ENCODE data around the gene NAPB.

DNA sequence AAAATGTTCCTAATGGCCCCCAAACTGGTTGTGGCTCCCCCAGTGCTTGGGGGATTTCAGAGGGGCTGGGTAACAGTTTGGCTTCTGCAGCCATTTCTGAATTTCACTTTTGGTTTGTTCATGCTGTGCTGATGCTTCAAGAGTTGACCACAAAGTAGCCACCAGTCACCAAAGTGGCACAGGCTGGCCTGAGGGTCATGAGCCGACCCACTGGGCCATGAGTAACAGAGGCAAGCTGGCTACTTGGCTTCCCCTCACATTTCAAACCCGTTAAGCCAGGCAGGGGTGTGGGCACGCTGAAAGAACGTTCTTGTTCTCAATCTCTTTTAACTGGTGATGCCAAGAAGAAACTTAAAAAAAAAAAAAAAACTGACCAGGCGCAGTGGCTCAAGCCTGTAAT is 85.8 kb downstream of the NAPB start:
- no peak for TF ChIP-seq SREBF2 (IDR thresholded peaks at IDR 0.05)
- TF ChIP-seq, protein P1, sequence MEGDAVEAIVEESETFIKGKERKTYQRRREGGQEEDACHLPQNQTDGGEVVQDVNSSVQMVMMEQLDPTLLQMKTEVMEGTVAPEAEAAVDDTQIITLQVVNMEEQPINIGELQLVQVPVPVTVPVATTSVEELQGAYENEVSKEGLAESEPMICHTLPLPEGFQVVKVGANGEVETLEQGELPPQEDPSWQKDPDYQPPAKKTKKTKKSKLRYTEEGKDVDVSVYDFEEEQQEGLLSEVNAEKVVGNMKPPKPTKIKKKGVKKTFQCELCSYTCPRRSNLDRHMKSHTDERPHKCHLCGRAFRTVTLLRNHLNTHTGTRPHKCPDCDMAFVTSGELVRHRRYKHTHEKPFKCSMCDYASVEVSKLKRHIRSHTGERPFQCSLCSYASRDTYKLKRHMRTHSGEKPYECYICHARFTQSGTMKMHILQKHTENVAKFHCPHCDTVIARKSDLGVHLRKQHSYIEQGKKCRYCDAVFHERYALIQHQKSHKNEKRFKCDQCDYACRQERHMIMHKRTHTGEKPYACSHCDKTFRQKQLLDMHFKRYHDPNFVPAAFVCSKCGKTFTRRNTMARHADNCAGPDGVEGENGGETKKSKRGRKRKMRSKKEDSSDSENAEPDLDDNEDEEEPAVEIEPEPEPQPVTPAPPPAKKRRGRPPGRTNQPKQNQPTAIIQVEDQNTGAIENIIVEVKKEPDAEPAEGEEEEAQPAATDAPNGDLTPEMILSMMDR (IDR thresholded peaks at IDR 0.05), result no peak
- TF ChIP-seq POLR2A (IDR thresholded peaks at IDR 0.05; ENCODE audit: low read length), result no peak
- TF ChIP-seq, protein P2, sequence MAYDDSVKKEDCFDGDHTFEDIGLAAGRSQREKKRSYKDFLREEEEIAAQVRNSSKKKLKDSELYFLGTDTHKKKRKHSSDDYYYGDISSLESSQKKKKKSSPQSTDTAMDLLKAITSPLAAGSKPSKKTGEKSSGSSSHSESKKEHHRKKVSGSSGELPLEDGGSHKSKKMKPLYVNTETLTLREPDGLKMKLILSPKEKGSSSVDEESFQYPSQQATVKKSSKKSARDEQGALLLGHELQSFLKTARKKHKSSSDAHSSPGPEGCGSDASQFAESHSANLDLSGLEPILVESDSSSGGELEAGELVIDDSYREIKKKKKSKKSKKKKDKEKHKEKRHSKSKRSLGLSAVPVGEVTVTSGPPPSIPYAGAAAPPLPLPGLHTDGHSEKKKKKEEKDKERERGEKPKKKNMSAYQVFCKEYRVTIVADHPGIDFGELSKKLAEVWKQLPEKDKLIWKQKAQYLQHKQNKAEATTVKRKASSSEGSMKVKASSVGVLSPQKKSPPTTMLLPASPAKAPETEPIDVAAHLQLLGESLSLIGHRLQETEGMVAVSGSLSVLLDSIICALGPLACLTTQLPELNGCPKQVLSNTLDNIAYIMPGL (CRISPR knock-in tag; IDR thresholded peaks at IDR 0.05; ENCODE audit: borderline replicate concordance), result no peak
- TF ChIP-seq MAZ (IDR thresholded peaks at IDR 0.05; ENCODE audit: borderline replicate concordance, low read depth, low read length), result no peak
- TF ChIP-seq CBX2 (IDR thresholded peaks at IDR 0.05; ENCODE audit: borderline replicate concordance, low read depth), result no peak
- TF ChIP-seq RCOR1 (IDR thresholded peaks at IDR 0.05; ENCODE audit: low read depth, low read length), result no peak
- TF ChIP-seq SMC3 (IDR thresholded peaks at IDR 0.05), result no peak
- TF ChIP-seq EP300 (IDR thresholded peaks at IDR 0.05), result no peak
- no peak for TF ChIP-seq HOXB5 (CRISPR knock-in tag; IDR thresholded peaks at IDR 0.05)
- TF ChIP-seq POLR2AphosphoS2 (conservative IDR thresholded peaks at IDR 0.05; ENCODE audit: low read length), result no peak
- no peak for TF ChIP-seq ZNF302 (CRISPR knock-in tag; IDR thresholded peaks at IDR 0.05)
- no peak for TF ChIP-seq HDAC2 (IDR thresholded peaks at IDR 0.05)
- TF ChIP-seq, protein P3, sequence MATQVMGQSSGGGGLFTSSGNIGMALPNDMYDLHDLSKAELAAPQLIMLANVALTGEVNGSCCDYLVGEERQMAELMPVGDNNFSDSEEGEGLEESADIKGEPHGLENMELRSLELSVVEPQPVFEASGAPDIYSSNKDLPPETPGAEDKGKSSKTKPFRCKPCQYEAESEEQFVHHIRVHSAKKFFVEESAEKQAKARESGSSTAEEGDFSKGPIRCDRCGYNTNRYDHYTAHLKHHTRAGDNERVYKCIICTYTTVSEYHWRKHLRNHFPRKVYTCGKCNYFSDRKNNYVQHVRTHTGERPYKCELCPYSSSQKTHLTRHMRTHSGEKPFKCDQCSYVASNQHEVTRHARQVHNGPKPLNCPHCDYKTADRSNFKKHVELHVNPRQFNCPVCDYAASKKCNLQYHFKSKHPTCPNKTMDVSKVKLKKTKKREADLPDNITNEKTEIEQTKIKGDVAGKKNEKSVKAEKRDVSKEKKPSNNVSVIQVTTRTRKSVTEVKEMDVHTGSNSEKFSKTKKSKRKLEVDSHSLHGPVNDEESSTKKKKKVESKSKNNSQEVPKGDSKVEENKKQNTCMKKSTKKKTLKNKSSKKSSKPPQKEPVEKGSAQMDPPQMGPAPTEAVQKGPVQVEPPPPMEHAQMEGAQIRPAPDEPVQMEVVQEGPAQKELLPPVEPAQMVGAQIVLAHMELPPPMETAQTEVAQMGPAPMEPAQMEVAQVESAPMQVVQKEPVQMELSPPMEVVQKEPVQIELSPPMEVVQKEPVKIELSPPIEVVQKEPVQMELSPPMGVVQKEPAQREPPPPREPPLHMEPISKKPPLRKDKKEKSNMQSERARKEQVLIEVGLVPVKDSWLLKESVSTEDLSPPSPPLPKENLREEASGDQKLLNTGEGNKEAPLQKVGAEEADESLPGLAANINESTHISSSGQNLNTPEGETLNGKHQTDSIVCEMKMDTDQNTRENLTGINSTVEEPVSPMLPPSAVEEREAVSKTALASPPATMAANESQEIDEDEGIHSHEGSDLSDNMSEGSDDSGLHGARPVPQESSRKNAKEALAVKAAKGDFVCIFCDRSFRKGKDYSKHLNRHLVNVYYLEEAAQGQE (IDR thresholded peaks at IDR 0.05), result no peak

All from A549 (cell line).